Skin of body (tissue), 2 donors: ENCODE data around the gene SLC8A1. TPM values are rescaled to one million over a fixed set of nuclear protein-coding genes. Genes with fewer than 3 reads are reported as not detected.

Source experiments
- DNase-seq: peaks from one replicate; lab custom pipeline; 2025; lab: John Stamatoyannopoulos, UW
- total RNA-seq: library from RNA; depleted of rRNA; stranded (reverse); fragments of >200 nt; gene quantifications from one replicate; pipeline ENCODE4 v1.2.3, GENCODE V29; 2014

The SLC8A1 gene
- total RNA-seq, 1 donor from 2014 or later, result 35.5 TPM

DNA sequence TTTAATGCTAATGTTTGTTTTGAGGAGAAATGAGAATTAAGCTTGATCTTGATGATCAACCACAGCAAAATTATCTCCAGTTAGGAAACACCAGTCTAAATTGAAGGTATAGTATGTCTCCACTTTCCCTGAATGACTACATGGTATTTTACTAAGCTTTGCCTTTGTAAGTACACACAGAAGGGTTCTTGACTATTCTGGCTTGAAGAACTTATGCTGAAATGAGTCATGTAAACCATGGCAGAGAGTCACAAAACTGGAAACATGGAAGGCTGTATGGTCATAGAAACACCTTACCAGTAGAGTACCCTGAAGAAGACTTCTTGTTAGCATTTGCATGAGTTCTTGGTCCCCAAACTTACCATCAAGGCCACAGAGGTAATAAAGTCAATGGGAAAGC is 250.5 kb downstream of the SLC8A1 start:
- no peak for DNase-seq

DNA sequence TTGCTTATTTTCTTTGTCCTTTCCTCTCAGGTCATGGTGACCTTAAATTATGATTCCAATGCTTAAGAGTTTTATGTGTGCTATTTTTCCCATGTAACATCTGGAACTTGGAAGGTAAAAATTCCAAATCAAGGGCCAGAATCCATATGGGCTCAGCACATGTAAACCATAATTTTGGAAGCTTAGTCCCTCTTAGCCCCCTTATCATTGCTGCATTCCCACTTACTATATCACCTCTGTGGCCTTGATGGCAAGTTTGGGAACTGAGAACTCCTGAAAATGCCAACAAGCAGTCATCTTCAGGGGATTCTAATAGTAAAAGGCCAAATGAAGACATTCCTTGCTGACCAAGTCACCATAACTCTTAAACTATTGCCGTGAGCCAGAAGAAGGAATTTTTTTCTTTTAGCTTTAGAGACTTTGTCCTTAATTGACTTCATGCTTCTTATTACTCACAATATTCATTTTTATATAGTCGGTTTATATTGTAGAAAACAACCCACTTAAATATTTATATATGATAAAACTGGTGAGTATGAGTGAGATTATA is 251.4 kb downstream of the SLC8A1 start:
- DNase-seq, result no peak

DNA sequence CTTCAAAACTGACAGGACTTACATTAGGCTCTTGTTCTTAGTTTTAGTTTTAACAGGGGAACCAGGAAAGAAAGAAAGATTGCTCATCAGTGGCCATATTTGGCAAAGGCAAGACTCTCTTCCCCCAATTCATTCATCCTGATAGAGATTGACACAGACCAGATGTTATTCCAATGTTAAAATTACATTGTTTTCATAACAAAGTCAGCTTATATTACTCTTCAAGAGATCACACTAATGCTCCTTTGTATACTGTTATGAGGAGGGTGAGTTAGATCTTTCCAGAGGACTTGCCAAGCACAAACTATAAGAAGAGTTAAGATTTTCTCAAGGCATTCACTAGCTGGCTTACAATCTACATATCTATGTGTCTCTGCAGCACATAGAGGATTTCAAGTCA is 252.1 kb downstream of the SLC8A1 start:
- peak; percentile 16 for DNase-seq

DNA sequence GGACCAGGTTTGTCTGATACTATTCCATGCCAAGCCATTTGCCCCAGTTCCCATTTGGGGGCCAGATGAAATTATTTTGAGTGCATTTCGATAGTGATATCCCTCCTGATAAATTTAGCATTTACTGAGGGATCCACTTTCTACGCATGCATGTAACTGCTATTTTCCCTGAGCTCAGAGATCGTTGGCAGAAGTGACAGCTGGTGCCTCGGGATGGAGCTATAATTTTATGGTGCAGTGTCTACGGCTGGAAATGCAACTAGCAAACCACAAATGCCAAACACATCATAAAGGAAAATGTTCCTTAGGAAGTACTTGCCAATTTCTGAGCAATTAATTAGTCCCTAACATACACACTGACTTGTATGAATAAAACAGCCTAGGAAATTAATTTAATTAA is 254.8 kb downstream of the SLC8A1 start:
- no peak for DNase-seq

DNA sequence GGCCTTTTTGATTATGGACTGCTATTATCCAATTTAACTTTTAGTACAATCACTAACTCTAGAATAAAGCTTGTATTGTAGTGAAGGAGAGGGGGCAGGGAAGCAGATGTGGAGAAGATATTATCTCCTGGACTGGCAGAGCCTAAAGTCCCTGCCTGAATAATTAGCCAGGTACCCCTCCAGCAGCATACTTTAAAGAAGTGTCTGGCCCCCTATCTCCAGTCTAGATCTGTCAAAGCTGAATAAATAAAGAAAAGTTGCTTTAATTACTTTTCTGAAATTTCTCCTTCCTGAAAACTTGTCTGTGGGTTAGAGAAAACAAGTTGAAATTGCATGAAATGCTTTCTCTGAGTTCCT is 258.2 kb downstream of the SLC8A1 start:
- DNase-seq, result no peak

DNA sequence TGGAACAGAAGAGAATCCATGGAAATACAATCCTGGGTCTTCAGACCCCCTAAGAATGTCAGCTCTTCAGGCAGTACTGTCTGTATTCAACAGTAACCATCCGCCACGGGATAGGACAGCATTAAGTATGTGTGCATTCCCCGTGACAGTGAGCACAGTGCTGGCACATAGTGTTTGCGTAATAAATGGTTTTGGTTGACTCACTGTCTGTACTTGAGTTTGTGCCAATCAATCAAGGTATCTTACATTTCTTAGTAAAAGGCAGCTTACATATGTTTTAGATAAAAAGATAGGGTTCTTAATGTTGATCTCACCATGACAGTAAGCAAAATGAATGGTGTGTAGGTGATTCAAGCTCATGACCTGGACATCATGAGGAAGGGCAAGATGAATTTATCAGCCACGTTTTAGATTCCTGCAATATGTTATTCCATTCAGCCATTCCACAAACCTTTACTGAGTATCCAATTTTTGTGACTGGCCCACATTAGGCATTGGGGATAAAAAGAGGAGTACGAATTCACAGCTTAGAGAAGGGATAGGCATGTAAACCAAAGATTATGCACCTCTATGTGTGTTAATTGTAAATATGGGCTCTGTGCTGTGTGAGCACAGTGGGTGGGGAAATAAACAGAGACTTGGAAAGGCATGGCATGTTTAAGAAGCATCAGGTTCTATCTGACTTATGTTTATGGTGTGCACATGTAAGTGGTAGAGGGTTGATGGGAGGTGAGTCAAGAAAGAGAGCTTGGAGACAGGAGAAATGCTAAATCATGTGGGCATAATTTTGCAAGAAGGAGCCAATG is 258.8 kb downstream of the SLC8A1 start:
- no peak for DNase-seq

DNA sequence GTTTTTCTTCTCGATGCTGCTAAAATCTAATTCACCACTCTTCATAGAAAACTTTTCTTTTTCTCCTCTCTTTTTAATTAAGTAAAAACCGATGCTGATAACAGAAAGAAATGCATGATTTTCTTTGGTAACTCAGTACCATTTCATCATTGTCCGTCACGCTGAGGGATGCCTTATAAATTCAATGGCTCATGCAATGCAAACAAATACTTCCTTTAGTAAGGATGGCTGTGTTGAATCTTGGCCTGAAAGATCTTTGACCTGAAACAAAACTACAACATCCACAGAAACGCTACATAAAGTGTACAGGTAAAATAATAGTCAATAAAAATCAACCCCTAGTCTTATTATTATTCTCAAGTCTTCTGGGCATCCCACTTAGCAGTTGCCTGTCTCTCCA is 261.4 kb downstream of the SLC8A1 start:
- DNase-seq, result no peak

DNA sequence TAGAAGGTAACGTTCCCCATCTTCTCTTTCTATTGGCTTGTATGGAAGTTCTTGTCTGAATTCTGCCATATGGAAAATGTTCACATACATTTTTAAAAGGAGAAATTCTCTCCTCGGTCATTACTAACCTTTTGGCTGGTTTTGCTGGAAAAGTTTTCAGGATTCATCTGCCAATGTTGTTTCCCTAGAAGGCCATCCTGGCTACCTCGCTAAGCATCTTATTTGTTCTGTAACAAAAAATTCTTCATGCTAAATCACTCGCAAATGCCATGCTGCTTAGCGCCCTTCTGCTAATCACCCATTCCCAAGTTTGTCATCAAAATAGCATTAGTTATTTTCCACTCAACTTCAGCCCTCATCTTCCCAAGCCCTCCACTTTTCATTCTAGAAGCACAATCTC is 262.0 kb downstream of the SLC8A1 start:
- peak; percentile 19 for DNase-seq

DNA sequence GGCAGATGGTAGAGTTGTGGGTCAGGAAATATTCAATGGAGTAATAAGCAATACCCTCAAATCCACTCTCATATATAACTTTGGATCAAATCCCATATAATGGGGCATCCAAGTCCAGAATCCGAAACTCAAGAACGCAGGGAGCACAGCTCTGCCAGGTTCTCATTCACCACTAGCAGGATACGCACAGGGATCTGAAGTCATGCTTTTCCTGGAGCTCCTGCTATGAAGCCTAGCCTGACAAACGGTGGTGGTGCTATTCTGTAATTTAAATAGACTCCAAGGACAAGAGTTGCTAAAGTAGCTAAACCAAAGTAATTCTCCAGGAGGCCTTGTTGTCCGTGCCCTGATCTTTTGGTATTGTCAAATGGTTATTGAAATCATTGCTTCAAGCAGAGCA is 264.8 kb downstream of the SLC8A1 start:
- DNase-seq, result no peak

DNA sequence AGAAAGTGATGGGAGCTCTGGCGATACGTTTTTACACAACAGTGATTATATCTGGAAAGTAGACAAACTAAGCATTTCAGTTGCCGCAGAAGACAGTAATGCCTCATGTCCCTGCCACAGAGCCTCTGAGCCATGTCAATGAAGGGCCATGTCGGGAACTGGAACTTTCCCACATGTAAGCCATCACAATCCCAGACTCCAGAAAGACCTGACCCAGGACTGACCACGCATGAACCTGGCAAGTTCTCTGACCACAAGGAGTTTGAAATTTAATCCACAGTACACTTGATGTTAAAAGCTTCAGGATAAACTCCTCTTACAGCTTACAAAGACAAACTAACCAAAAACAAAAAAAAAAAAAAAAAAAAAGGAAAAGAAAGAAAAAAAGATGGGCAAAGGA is 267.3 kb downstream of the SLC8A1 start:
- no peak for DNase-seq

DNA sequence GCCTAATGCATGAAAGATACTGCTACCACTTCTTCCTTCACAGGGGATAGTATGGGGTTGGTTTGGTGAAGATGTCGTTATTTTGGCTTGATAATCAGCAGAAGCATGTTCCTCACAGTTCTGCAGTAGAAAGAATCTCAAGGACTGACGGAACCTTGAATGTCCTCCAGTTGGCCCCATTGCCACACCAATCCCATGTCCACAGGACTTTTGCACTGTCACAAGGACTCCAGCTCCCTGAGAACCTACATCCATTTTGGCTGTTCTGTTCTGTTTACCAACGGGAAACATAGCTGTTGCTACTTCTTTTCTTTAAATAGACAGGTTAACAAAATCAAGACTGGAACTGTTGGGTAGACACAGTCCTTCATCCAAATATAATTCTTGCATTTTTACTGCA is 270.0 kb downstream of the SLC8A1 start:
- no peak for DNase-seq

DNA sequence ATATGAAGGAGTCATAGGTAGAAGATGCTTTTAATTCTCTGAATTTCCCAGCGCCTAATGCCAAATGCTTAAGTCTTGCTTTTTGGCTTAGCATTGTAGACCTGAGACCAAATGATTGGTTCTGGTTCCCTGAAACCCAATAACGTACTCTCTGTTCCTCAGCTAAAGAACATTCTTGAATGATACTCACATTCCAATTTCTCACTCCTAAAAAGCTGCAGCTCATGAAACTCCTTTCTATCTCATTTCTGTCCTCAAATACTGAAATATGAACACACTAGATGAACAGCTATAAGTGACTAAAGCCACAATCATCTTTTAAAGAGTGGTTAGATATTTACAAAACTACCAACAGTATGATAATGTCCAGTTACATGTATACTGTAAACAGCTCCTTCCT is 272.1 kb downstream of the SLC8A1 start:
- no peak for DNase-seq

DNA sequence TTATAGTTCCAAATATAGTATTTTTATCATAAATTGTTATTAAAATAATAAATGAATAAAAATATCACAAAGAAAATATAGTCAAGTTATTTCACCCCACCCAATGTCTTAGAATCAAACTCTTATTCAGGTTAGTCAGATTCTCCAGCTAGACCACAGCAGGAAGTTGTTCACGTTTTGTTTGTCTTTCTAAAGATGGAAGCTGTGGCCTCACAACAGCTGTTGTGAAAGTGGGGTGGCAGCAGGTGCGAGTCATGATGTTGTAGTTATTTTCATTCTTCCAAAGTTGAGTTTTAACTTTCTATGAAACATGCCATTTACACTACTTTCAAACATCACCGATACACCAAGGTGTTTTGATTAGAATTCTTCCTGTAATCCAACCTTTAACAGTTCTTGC is 272.9 kb downstream of the SLC8A1 start:
- no peak for DNase-seq

DNA sequence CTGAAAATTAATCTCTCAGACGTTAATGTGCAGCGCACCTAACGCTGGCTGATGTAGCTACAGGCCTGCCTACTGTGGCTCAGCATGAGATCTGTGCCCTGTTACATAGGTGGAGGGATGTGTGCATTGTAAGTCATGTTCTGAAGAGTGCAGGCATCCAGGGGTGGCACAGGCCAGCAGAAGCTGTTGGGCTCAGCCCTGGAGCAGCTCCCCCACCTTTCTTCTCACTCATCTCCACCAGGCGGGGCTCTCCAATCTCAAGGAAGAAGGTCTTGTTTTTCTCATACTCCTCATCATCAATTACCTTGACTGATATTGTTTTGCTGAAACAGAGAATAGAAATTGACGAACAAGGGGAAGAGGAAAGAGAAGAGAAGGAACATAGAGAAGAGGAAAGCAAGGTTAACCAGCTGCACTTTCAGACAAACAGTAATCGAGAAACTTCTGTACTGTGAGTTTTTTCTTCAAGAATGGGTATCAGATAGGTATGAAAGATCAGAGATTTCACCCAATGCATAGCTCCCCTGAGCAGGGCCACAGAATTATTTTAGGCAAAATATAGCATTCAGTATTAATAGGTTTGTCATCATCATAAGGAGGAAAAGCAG is 273.6 kb downstream of the SLC8A1 start:
- DNase-seq, result no peak

DNA sequence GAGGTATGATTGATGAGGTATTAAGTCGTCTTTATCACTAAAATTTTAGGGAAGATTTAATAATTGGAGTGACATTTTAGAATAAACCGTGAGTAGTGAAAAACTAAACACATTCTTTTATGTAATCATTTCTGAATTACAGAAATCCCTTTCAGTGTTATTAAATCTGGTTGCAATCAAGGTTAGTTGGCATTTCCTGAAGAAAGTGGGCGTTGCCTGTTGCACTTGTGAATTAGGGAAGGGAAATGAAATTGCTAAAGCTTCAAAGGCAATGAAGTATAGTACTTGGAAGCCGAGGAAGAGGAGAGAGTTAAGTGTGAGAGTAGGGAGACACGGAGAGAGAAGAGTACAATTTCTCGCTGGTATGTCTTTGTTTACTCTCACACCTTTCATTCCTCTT is 274.5 kb downstream of the SLC8A1 start:
- DNase-seq, result no peak

DNA sequence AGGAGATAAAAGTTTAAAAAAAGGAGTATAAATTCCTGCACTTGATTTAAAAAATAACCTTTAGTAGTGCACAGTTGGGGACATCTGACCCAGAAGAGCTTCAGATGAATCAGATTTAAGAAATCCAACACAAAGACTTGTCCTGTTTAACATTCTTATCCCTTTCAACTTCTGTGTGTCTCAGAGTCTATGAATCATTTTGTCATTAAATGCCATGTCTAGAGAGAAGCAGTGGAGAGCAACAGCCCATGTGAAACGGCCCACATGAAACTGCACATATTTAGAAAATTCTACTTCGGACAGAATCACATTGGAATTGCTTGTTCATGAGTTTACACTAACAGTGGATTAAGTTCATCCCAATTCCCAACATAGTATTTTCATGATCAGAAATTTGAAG is 278.6 kb downstream of the SLC8A1 start:
- DNase-seq, result no peak

DNA sequence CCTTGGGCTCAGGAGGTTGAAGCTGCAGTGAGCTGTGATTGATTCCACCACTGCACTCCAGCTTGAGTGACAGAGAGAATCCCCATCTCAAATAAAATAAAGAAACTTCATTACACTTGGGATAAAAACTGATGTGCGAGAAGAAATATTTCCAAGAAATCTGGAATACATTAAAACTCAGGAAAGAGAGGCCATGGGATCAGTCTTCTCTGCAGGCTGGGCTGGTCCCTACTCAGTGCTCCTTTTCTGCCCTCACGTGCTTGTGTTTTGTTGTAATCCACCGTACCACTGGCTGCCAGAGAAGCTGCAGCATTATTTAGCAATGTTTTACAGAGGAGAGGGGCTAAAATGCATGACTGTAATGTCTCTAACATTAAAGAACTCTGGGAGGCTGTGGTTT is 282.0 kb downstream of the SLC8A1 start:
- no peak for DNase-seq

DNA sequence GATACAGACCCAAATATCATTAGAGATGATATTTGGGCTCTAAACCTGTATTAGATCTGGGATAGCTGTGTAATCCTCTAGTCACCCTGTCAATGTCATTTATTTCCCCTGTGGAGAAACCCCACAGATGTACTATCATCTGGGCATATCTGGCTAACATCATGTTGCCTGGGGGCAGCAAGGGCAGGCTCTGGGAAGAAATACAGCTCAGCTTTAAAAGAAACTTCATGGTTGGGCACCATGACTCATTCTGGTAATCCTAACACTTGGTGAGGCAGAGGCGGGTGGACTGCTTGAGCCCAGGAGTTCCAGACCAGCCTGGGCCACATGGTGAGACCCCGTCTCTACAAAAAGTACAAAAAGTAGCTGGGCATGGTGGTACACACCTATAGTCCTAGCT is 282.5 kb downstream of the SLC8A1 start:
- no peak for DNase-seq

DNA sequence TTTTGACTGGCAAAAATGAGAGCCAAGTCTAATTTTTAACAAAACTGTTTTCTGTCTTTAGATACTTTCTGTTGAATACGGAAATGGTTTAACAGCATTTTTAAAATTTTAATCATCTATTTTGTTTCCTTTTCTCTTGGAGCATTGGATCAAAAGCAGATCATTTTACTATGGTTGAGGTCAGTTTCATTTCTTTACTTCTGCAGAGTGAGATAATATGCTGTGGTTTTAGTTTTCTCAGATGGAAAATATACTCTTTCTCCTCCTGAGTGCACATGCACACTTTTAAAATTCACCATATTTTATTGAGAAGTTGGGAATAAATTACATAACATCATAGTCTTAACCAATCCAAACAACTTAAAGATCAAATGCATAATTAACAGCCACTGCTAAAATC is 283.3 kb downstream of the SLC8A1 start:
- no peak for DNase-seq

DNA sequence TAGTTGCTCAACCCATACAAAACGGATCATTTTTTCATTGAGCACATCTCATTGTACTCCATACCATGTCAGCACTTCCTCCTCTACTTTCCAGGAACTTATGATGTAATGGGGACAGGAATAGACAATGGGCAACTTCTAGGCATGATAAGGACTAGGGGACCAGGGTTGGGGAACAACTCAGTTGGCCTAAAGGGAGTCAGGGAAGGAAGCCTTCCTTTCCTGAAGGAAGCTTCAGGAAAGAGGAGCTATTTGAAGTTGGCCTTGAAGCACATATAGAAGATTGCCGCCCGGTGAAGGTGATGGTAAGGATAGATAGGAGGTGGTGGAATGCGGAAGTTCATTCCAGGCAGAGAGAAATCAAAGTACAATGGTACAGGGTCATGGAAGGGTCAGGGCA is 283.9 kb downstream of the SLC8A1 start:
- no peak for DNase-seq

DNA sequence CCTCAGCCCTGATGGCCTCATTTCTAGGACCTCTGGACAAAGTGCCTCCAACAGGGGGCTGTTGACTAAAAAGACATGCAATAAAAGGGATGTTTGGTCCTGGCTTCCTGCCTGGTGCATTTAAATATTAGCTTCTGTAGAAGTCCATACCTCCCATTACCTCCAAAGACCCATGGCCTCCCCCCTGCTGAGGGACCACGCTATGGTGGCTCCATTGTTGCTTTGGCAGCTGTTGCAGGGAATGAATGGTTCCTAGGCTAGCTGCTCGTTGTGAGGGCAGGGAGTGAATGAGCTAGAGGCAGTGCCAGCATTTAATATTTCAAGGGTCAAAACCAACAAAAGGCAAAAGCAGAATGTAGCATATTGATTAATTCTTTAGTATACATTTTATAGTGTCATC is 285.9 kb downstream of the SLC8A1 start:
- no peak for DNase-seq

DNA sequence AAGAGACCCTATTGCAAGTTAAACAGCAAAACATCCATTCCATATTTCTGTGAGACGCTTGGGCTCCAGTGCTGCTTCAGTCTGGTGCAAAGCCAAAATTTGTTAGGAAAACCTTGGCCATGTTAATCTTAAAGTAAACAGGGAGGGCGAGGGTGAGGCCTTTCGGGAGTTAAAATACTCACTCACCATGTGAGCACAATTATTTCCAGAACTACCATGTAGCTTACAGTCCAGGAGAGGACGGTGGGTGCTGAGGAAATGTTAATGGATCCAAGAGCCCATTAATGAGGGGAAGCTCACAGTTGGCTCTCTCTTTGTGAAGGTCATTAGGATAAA is 286.4 kb downstream of the SLC8A1 start:
- DNase-seq, result peak; percentile 42
